Activated CD8-positive, alpha-beta memory T cell treated with anti-CD3 and anti-CD28 coated beads, Interleukin-2, amount 50 U/mL, for 1 hour (primary cell): ENCODE results near the gene MTERF1.

Experiments
- DNase-seq: peaks from one replicate; pipeline ENCODE4 v3.0.0-alpha.2; 2020; ENCODE audit errors: extremely low read depth

Gene MTERF1

DNA sequence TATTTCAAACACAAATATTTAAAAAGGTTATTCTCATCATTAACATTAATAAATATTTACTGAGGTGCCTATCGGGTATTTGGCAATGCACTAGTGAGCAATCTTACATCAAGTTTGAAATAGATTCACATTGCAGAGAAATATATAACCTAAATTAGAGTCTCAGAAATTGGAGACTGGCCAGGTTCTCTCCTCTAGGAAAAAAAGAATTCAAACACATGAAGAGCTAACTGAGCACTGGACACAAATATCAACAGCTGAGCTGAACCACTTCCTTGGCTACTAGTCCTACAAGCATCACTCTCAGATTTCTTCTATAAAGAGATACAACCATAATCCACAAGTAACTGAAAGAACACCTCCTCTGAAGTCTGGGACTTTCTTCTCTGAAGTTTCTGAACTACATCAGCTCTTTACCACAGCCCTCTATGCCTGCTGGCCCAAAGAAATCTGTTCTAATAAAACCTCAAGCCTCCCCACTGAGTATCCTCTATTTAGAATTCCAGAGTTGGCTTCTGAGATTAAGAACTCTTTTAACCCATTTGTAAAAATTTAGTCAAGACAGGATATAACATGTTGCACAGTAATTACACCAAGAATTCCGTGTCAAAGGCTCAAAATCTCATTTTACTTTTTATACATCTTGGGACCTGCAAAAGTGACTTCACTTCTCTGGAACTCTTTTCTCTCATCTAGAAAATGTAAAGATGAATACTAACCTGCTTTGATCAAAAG is 45.2 kb downstream of the MTERF1 start:
- DNase-seq = no peak

GRCh38 chr7:91832493-91833045 is 47.9 kb downstream of the MTERF1 start:
- DNase-seq = no peak

DNA sequence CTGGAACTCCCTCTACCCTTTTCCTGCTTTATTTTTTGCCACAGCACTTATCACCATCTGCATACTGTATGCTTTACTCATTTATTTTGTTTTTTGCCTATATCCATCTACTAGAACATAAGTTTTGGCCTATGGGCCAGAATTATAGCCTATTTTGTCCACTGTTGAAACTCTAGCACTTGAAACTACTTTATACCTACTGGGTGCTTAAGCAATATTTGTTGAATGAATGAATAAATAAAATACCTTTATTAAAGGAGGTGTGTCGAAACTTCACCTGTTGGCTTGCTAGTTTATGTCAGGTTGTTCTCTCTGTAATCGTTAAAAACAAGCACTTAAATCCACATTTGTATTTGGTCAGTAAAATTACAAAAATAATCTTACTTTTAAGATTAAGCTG is 53.3 kb downstream of the MTERF1 start:
- DNase-seq = no peak

DNA sequence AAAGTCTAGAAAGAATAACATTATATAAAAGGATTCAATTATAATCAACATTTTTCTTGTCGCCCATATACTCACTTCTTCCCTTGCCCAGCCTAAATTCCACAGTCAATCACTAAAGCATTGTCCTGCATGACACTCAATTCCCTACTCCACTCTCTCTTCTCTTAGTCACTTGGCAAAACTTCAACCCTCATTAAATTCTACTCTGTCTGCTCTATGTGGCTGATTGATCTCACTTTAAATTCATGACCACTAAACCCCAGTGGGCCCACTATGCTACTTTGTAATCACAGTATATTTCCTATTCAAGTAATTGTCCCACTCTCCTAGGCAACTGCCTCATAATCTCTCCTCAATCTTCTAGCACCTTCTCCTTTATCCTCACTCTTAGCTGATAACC is 54.1 kb downstream of the MTERF1 start:
- no peak for DNase-seq

DNA sequence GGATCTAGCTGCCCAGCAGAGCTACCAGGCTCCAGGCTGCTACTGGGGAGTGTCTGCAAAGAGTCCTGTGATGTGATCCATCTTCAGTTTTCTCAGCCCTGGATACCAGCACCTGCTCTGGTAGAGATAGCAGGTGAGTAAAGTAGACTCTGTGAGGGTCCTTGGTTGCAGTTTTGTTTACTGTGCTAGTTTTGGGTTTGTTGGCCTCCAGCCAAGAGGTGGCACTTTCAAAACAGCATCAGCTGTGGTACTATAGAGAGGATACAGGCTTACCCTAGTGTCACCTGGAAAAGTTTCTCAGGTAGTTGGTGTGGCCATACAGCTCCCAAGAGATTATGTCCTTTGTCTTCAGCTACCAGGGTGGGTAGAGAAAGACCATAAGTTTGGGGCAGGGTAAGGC is 56.3 kb downstream of the MTERF1 start:
- DNase-seq = no peak
